Measurements from ENCODE around the gene PRKG2.

- no peak for TF ChIP-seq POLR2A (IDR thresholded peaks at IDR 0.05; ENCODE audit: low read length)
- TF ChIP-seq CTCF (IDR thresholded peaks at IDR 0.05) = no peak
- no peak for TF ChIP-seq EP300 (IDR thresholded peaks at IDR 0.05)
- no peak for TF ChIP-seq CHD2 (IDR thresholded peaks at IDR 0.05; ENCODE audit: low read length, partially characterized antibody)
- TF ChIP-seq RFX5 (IDR thresholded peaks at IDR 0.05) = no peak
- TF ChIP-seq SREBF2 (IDR thresholded peaks at IDR 0.05) = no peak
- TF ChIP-seq SMC3 (IDR thresholded peaks at IDR 0.05) = no peak
- no peak for TF ChIP-seq GATA3 (IDR thresholded peaks at IDR 0.05; ENCODE audit: borderline replicate concordance)
- TF ChIP-seq HOXB5 (CRISPR knock-in tag; IDR thresholded peaks at IDR 0.05) = no peak
- TF ChIP-seq RAD21 (conservative IDR thresholded peaks at IDR 0.05 in 1 of 2, IDR thresholded peaks at IDR 0.05 in 1 of 2) = no peak
Measured at GRCh38 chr4:81227138-81227537, 12.1 kb upstream of the PRKG2 start.
